Dermis blood vessel endothelial cell (primary cell): ENCODE data around the gene KIF6. TPM values are rescaled to one million over a fixed set of nuclear protein-coding genes. Genes with fewer than 3 reads are reported as not detected.
A peak's percentile ranks its signal among the peaks of the same experiment; 100 is the strongest.

Experiments
- DNase-seq: peaks from one replicate; pipeline ENCODE4 v3.0.0; 2010
- total RNA-seq: library from RNA; depleted of rRNA; stranded (reverse); fragments of >200 nt; gene quantifications from 2 replicates; pipeline ENCODE4 v1.2.3, GENCODE V29; 2014

KIF6 gene
- total RNA-seq, 1 donor from 2014 or later = not detected

GRCh38 chr6:39411465-39411864, 313.7 kb downstream of the KIF6 start:
- peak; percentile 22 for DNase-seq

- no peak for DNase-seq
Measured at GRCh38 chr6:39411001-39411400, 314.2 kb downstream of the KIF6 start.

- no peak for DNase-seq
Measured at GRCh38 chr6:39409889-39410288, 315.3 kb downstream of the KIF6 start.

GRCh38 chr6:39407446-39407993, 317.7 kb downstream of the KIF6 start:
- DNase-seq = no peak

- DNase-seq = no peak
Measured at GRCh38 chr6:39404312-39404711, 320.9 kb downstream of the KIF6 start.

GRCh38 chr6:39403304-39403703, 321.9 kb downstream of the KIF6 start:
- DNase-seq = no peak

GRCh38 chr6:39402239-39402751, 322.9 kb downstream of the KIF6 start:
- no peak for DNase-seq

- no peak for DNase-seq
Measured at GRCh38 chr6:39401376-39401775, 323.8 kb downstream of the KIF6 start.

- DNase-seq = no peak
Measured at GRCh38 chr6:39400026-39400425, 325.2 kb downstream of the KIF6 start.

- no peak for DNase-seq
Measured at GRCh38 chr6:39396854-39397253, 328.4 kb downstream of the KIF6 start.

GRCh38 chr6:39393075-39393474, 332.1 kb downstream of the KIF6 start:
- no peak for DNase-seq

GRCh38 chr6:39391182-39391581, 334.0 kb downstream of the KIF6 start:
- no peak for DNase-seq

- DNase-seq = peak; percentile 24
Measured at GRCh38 chr6:39389484-39389767, 335.8 kb downstream of the KIF6 start.

- DNase-seq = no peak
Measured at GRCh38 chr6:39388606-39389483, 336.4 kb downstream of the KIF6 start.

GRCh38 chr6:39387785-39388184, 337.4 kb downstream of the KIF6 start:
- DNase-seq = no peak

- DNase-seq = no peak
Measured at GRCh38 chr6:39386487-39386886, 338.7 kb downstream of the KIF6 start.

- no peak for DNase-seq
Measured at GRCh38 chr6:39381550-39382140, 343.6 kb downstream of the KIF6 start.

- no peak for DNase-seq
Measured at GRCh38 chr6:39380837-39381549, 344.2 kb downstream of the KIF6 start.

- no peak for DNase-seq
Measured at GRCh38 chr6:39378960-39379425, 346.2 kb downstream of the KIF6 start.

- no peak for DNase-seq
Measured at GRCh38 chr6:39378175-39378959, 346.8 kb downstream of the KIF6 start.

- DNase-seq = peak; percentile 79
Measured at GRCh38 chr6:39377539-39377950, 347.7 kb downstream of the KIF6 start.

- DNase-seq = no peak
Measured at GRCh38 chr6:39375405-39375804, 349.8 kb downstream of the KIF6 start.
